H9 (cell line): Measurements from ENCODE around the gene UBA1. TPM values are rescaled to one million over a fixed set of nuclear protein-coding genes. Genes with fewer than 3 reads are reported as not detected.

Experiments
- DNase-seq: peaks from one replicate; pipeline ENCODE4 v3.0.0-alpha.2; 2017
- H2AFZ ChIP-seq: one replicate; pipeline ENCODE4 v1.6.1; 2013; ENCODE audit warnings: mild to moderate bottlenecking, low read length, control low read depth, moderate library complexity
- H2AK5ac ChIP-seq: 2 replicates; pipeline ENCODE4 v1.6.1; 2013; ENCODE audit warnings: low read length, control low read depth, mixed read lengths; ENCODE audit not compliant: insufficient read length
- H2BK120ac ChIP-seq: one replicate; pipeline ENCODE4 v1.6.1; 2013; ENCODE audit warnings: low read depth, mild to moderate bottlenecking, low read length, control low read depth, inconsistent platforms; ENCODE audit not compliant: poor library complexity, severe bottlenecking
- H2BK12ac ChIP-seq: 2 replicates; pipeline ENCODE4 v1.6.1; 2013; ENCODE audit warnings: low read length, control low read depth, mixed read lengths, low read depth; ENCODE audit not compliant: insufficient read length
- H2BK15ac ChIP-seq: 2 replicates; pipeline ENCODE4 v1.6.1; 2013; ENCODE audit warnings: low read depth, low read length, control low read depth
- H2BK20ac ChIP-seq: one replicate; pipeline ENCODE4 v1.6.1; 2013; ENCODE audit warnings: low read depth, mild to moderate bottlenecking, low read length, control low read depth, inconsistent platforms; ENCODE audit not compliant: poor library complexity, severe bottlenecking
- H2BK5ac ChIP-seq: 2 replicates; pipeline ENCODE4 v1.6.1; 2013; ENCODE audit warnings: low read length, control low read depth, mixed read lengths; ENCODE audit not compliant: insufficient read length
- H3K14ac ChIP-seq: 2 replicates; pipeline ENCODE4 v1.6.1; 2013; ENCODE audit warnings: low read length, control low read depth; ENCODE audit not compliant: insufficient read depth
- H3K18ac ChIP-seq: 2 replicates; pipeline ENCODE4 v1.6.1; 2013; ENCODE audit warnings: low read depth, mild to moderate bottlenecking, mixed read lengths, low read length, control low read depth; ENCODE audit not compliant: insufficient read length
- H3K23ac ChIP-seq: 2 replicates; pipeline ENCODE4 v1.6.1; 2013; ENCODE audit warnings: low read length, control low read depth, mixed read lengths, low read depth; ENCODE audit not compliant: insufficient read length
- H3K23me2 ChIP-seq: 2 replicates; pipeline ENCODE4 v1.6.1; 2013; ENCODE audit warnings: low read depth, mild to moderate bottlenecking, mixed read lengths, low read length, control low read depth; ENCODE audit not compliant: insufficient read length, poor library complexity, severe bottlenecking
- H3K27ac ChIP-seq: 2 replicates; pipeline ENCODE4 v1.5.1; 2013; ENCODE audit warnings: low read length, control low read depth, mixed read lengths, low read depth; ENCODE audit not compliant: insufficient read length
- H3K27me3 ChIP-seq: 2 replicates; pipeline ENCODE4 v1.6.1; 2013; ENCODE audit warnings: low read length, control low read depth, inconsistent platforms; ENCODE audit not compliant: insufficient read depth
- H3K4ac ChIP-seq: 2 replicates; pipeline ENCODE4 v1.6.1; 2013; ENCODE audit warnings: low read depth, mild to moderate bottlenecking, control low read depth, inconsistent platforms, low read length, moderate library complexity
- H3K4me1 ChIP-seq: 2 replicates; pipeline ENCODE4 v1.6.1; 2013; ENCODE audit warnings: low read length, control low read depth, inconsistent platforms; ENCODE audit not compliant: insufficient read depth
- H3K4me2 ChIP-seq: 2 replicates; pipeline ENCODE4 v1.6.1; 2013; ENCODE audit warnings: low read length, control low read depth, mixed read lengths; ENCODE audit not compliant: insufficient read length, insufficient read depth
- H3K56ac ChIP-seq: 2 replicates; pipeline ENCODE4 v1.6.1; 2013; ENCODE audit warnings: low read depth, mild to moderate bottlenecking, mixed read lengths, low read length, control low read depth; ENCODE audit not compliant: insufficient read length
- H3K79me1 ChIP-seq: 2 replicates; pipeline ENCODE4 v1.6.1; 2013; ENCODE audit warnings: low read depth, mild to moderate bottlenecking, moderate library complexity, low read length, control low read depth, inconsistent platforms; ENCODE audit not compliant: insufficient read depth, poor library complexity, severe bottlenecking
- H3K79me2 ChIP-seq: 2 replicates; pipeline ENCODE4 v1.6.1; 2013; ENCODE audit warnings: low read length, control low read depth, inconsistent platforms; ENCODE audit not compliant: insufficient read depth
- H3K9ac ChIP-seq: 2 replicates; pipeline ENCODE4 v1.6.1; 2013; ENCODE audit warnings: low read length, control low read depth, mixed read lengths; ENCODE audit not compliant: insufficient read length; ENCODE audit errors: extremely low read depth
- H3K9me3 ChIP-seq: one replicate; pipeline ENCODE4 v1.6.1; 2013; ENCODE audit warnings: low read depth, low read length, inconsistent platforms; ENCODE audit not compliant: control insufficient read depth
- H3T11ph ChIP-seq: one replicate; pipeline ENCODE4 v1.6.1; 2013; ENCODE audit warnings: mild to moderate bottlenecking, low read length, control low read depth, inconsistent platforms
- H4K20me1 ChIP-seq: one replicate; pipeline ENCODE4 v1.6.1; 2013; ENCODE audit not compliant: control insufficient read depth, insufficient read length, insufficient read depth
- H4K5ac ChIP-seq: 2 replicates; pipeline ENCODE4 v1.6.1; 2013; ENCODE audit warnings: low read depth, mild to moderate bottlenecking, mixed read lengths, low read length, control low read depth; ENCODE audit not compliant: insufficient read length
- H4K8ac ChIP-seq: replicated peaks from 2 replicates; pipeline ENCODE4 v1.6.1; 2013; ENCODE audit warnings: low read length, control low read depth, mixed read lengths, low read depth; ENCODE audit not compliant: insufficient read length
- H4K91ac ChIP-seq: 2 replicates; pipeline ENCODE4 v1.6.1; 2013; ENCODE audit warnings: low read depth, mild to moderate bottlenecking, moderate library complexity, mixed read lengths, low read length, control low read depth; ENCODE audit not compliant: insufficient read length
- H3K27ac Mint-ChIP-seq, 3 experiments: 2 replicates in 2 of 3; 3 replicates in 1 of 3; pipeline ENCODE4 v1.8.0; 2020 to 2021; ENCODE audit warnings: mixed read lengths in 3 of 3, mild to moderate bottlenecking in 1 of 3, moderate library complexity in 1 of 3
- H3K27me3 Mint-ChIP-seq: 2 replicates; pipeline ENCODE4 v1.8.0; 2021; ENCODE audit warnings: low read depth, mild to moderate bottlenecking, moderate library complexity, mixed read lengths
- H3K36me3 Mint-ChIP-seq, 3 experiments: 2 replicates in 2 of 3; 3 replicates in 1 of 3; pipeline ENCODE4 v1.8.0; 2020 to 2021; ENCODE audit warnings: low read depth in 3 of 3, mixed read lengths in 3 of 3; ENCODE audit not compliant: insufficient read depth in 1 of 3
- H3K4me1 Mint-ChIP-seq, 2 experiments: 2 replicates each; pipeline ENCODE4 v1.8.0; 2020; ENCODE audit warnings: mixed read lengths in 2 of 2
- H3K4me3 Mint-ChIP-seq, 2 experiments: 2 replicates in 1 of 2; 3 replicates in 1 of 2; pipeline ENCODE4 v1.8.0; 2020 to 2021; ENCODE audit warnings: mild to moderate bottlenecking in 2 of 2, mixed read lengths in 2 of 2, moderate library complexity in 1 of 2
- H3K9me3 Mint-ChIP-seq, 2 experiments: 2 replicates in 1 of 2; 3 replicates in 1 of 2; pipeline ENCODE4 v1.8.0; 2020; ENCODE audit warnings: mild to moderate bottlenecking in 2 of 2, mixed read lengths in 2 of 2, moderate library complexity in 1 of 2
- CTCF ChIP-seq: fragments of 200-600 bp; sonication (generic); conservative IDR thresholded peaks from 3 replicates; pipeline ENCODE4 v1.8.0; 2021; ENCODE audit warnings: antibody characterized with exemption, mild to moderate bottlenecking
- WGBS: extraction: QIAGEN DNeasy Blood & Tissue Kit; methylation state at CpG from one replicate; pipeline ENCODE4 v1.1.7; 2013; ENCODE audit warnings: missing lambda C conversion rate, low lambda C conversion rate, mixed read lengths; ENCODE audit not compliant: insufficient read length; ENCODE audit errors: extremely low coverage; 5-methylcytosine and 5-hydroxymethylcytosine counted together
- total RNA-seq: library from RNA; stranded (reverse); gene quantifications from 2 replicates; pipeline ENCODE4 v1.2.1, GENCODE V29; 2021

UBA1 gene
- total RNA-seq, 1 experiment from 2014 or later = 427 TPM

GRCh38 chrX:47197526-47197925, 3.9 kb downstream of the UBA1 start:
- no peak overlapping the region for H3K18ac ChIP-seq
- no peak overlapping the region for H2BK120ac ChIP-seq
- H3K23me2 ChIP-seq = peaks cover 10% of the 10 kb centered on the region
- no peak overlapping the region for H3K56ac ChIP-seq
- no peak overlapping the region for H2BK15ac ChIP-seq
- Mint-ChIP-seq H3K27ac (peak overlapping the region; percentile 80 to 97 (median 87)), H3K4me3 (peak overlapping the region; percentile 96 to 97), H3K4me1 (peaks cover 45 to 53% of the 10 kb centered on the region in 2 experiments), H3K27me3 (no peaks in the 10 kb centered on the region), H3K36me3 (peaks cover 78 to 82% (median 80%) of the 10 kb centered on the region in 3 experiments), H3K9me3 (peaks cover 0 to 2% of the 10 kb centered on the region in 2 experiments; a peak in 2 of 5 replicates)
- no peak overlapping the region for H3T11ph ChIP-seq
- H3K9ac ChIP-seq = no peak overlapping the region
- H2BK12ac ChIP-seq = no peak overlapping the region
- H3K79me1 ChIP-seq = peaks cover 15% of the 10 kb centered on the region
- peak overlapping the region; percentile 21 for H3K27ac ChIP-seq
- H3K79me2 ChIP-seq = peaks cover 38% of the 10 kb centered on the region; the same call in 1 of the 2 replicates
- H3K27me3 ChIP-seq = no peaks in the 10 kb centered on the region
- no peaks in the 10 kb centered on the region for H4K20me1 ChIP-seq
- H4K8ac ChIP-seq = no peak overlapping the region
- no CpG with 5 or more reads among the region's 7 CpGs for WGBS
- no peaks in the 10 kb centered on the region for H3K9me3 ChIP-seq
- H2AFZ ChIP-seq = no peak overlapping the region
- H3K4me2 ChIP-seq = peak overlapping the region; percentile 44
- no peak overlapping the region for H3K23ac ChIP-seq
- H3K4me1 ChIP-seq = peaks cover 15% of the 10 kb centered on the region; the same call in 1 of the 2 replicates
- no peak overlapping the region for H3K14ac ChIP-seq
- no peak overlapping the region for H4K5ac ChIP-seq
- TF ChIP-seq CTCF = no peak
- H2AK5ac ChIP-seq = no peak overlapping the region
- H2BK5ac ChIP-seq = no peak overlapping the region
- H2BK20ac ChIP-seq = no peak overlapping the region
- H3K4ac ChIP-seq = no peak overlapping the region
- DNase-seq = no peak
- H4K91ac ChIP-seq = no peak overlapping the region
